ENCODE data around the gene RASGRF1.
A peak's percentile ranks its signal among the peaks of the same experiment; 100 is the strongest.

Gene RASGRF1

GRCh38 chr15:78921517-78921916, 169.1 kb downstream of the RASGRF1 start:
- DNase-seq (ENCODE audit: low read depth): no peak
- TF ChIP-seq, protein P1, sequence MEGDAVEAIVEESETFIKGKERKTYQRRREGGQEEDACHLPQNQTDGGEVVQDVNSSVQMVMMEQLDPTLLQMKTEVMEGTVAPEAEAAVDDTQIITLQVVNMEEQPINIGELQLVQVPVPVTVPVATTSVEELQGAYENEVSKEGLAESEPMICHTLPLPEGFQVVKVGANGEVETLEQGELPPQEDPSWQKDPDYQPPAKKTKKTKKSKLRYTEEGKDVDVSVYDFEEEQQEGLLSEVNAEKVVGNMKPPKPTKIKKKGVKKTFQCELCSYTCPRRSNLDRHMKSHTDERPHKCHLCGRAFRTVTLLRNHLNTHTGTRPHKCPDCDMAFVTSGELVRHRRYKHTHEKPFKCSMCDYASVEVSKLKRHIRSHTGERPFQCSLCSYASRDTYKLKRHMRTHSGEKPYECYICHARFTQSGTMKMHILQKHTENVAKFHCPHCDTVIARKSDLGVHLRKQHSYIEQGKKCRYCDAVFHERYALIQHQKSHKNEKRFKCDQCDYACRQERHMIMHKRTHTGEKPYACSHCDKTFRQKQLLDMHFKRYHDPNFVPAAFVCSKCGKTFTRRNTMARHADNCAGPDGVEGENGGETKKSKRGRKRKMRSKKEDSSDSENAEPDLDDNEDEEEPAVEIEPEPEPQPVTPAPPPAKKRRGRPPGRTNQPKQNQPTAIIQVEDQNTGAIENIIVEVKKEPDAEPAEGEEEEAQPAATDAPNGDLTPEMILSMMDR (IDR thresholded peaks at IDR 0.05; ENCODE audit: insufficient read depth, low read depth, low read length, missing control alignments): no peak
- no peak overlapping the region for H3K4me3 ChIP-seq (ENCODE audit: low read length)

GRCh38 chr15:78917888-78918287, 172.7 kb downstream of the RASGRF1 start:
- DNase-seq (ENCODE audit: low read depth): no peak
- TF ChIP-seq, protein P1 (IDR thresholded peaks at IDR 0.05; ENCODE audit: insufficient read depth, low read depth, low read length, missing control alignments): no peak
- no peak overlapping the region for H3K4me3 ChIP-seq (ENCODE audit: low read length)

- no peak for DNase-seq (ENCODE audit: low read depth)
- TF ChIP-seq, protein P1 (IDR thresholded peaks at IDR 0.05; ENCODE audit: insufficient read depth, low read depth, low read length, missing control alignments): no peak
- no peak overlapping the region for H3K4me3 ChIP-seq (ENCODE audit: low read length)
These were observed 174.5 kb downstream of the RASGRF1 start for GRCh38 chr15:78916088-78916487.

DNA sequence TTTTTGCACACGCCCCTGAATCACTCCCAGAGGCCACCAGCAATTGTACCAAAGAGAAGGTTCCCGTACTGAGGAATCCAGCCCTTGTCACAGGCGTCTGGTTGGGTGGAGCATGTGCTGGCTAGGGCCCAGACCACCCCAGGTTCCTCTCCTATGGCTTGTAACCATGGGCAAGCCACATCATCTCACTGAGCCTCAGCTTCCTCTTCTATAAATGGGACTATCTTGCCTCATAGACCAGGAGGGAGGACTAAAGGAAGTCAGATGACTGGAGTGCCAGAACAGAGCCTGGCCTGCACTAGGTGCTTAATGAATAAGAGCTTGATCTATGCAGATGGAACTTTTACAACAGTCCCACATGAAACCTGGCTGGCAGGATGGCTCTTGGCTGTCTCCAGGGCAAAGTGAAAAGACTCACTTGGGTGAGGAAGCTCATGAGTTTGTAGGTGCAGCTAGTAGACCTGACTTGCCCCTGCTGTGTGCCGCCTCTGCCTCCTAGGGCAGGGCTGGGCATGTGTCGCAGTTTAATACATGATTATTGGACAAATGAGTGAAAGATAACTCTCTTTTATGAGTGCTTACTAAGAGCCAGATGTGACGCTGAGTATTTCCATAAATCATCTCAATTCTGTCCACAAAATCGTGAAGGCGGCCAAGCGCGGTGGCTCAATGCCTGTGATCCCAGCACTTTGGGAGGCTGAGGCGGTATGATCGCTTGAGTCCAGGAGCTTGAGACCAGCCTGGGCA, 175.1 kb downstream of the RASGRF1 start:
- DNase-seq (ENCODE audit: low read depth): peak; percentile 19
- TF ChIP-seq, protein P1 (IDR thresholded peaks at IDR 0.05; ENCODE audit: insufficient read depth, low read depth, low read length, missing control alignments): no peak

GRCh38 chr15:78914027-78914764, 176.4 kb downstream of the RASGRF1 start:
- DNase-seq (ENCODE audit: low read depth): peak; percentile 29

More for the DNA sequence above, 175.1 kb downstream of the RASGRF1 start:
- no peak overlapping the region for H3K4me3 ChIP-seq (ENCODE audit: low read length)

DNA sequence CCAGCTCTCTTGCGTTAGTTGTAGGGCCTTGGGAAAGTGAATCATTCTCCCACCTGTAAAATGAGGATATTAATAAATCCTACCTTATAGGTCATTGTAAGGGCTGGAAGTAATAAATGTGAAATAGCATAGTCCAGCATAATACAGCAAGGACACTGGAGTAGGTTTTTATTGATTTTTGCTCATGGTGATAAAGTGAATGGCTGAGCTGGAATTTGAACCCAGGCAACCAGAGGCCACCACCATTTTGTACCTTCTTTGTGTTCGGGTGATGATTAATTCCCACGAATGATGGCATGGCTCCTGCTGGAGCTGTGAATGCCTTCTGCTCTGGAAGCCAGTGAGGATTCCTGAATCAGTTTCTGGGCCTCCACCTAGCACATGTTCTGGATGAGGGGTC, 177.6 kb downstream of the RASGRF1 start:
- no peak for DNase-seq (ENCODE audit: low read depth)
- H3K4me3 ChIP-seq (ENCODE audit: low read length): no peak overlapping the region
- TF ChIP-seq, protein P1 (IDR thresholded peaks at IDR 0.05; ENCODE audit: insufficient read depth, low read depth, low read length, missing control alignments): no peak

More at GRCh38 chr15:78914027-78914764, 176.4 kb downstream of the RASGRF1 start:
- TF ChIP-seq, protein P1 (IDR thresholded peaks at IDR 0.05; ENCODE audit: insufficient read depth, low read depth, low read length, missing control alignments): peak; percentile 51
- H3K4me3 ChIP-seq (ENCODE audit: low read length): no peak overlapping the region

Data from epithelial cell of esophagus (primary cell).